HG03521 (cell line): ENCODE results near the gene NPLOC4.

Source experiments
- ATAC-seq: cut with Tn5 transposase; IDR thresholded peaks from one replicate; pipeline ENCODE4 v1.9.1; 2021; ENCODE audit warnings: mild to moderate bottlenecking, moderate library complexity; ENCODE audit not compliant: unreplicated experiment

The NPLOC4 gene

GRCh38 chr17:81549826-81550225 lies 87.1 kb downstream of the NPLOC4 start:
- ATAC-seq = no peak

GRCh38 chr17:81549031-81549557 lies 87.8 kb downstream of the NPLOC4 start:
- no peak for ATAC-seq

GRCh38 chr17:81547614-81547982 lies 89.3 kb downstream of the NPLOC4 start:
- no peak for ATAC-seq

GRCh38 chr17:81546906-81547613 lies 89.9 kb downstream of the NPLOC4 start:
- no peak for ATAC-seq

GRCh38 chr17:81545160-81545949 lies 91.6 kb downstream of the NPLOC4 start:
- no peak for ATAC-seq

GRCh38 chr17:81544281-81544974 lies 92.5 kb downstream of the NPLOC4 start:
- ATAC-seq = no peak

GRCh38 chr17:81543756-81544155 lies 93.2 kb downstream of the NPLOC4 start:
- no peak for ATAC-seq

- no peak for ATAC-seq
Observed at GRCh38 chr17:81543339-81543675, 93.6 kb downstream of the NPLOC4 start.

GRCh38 chr17:81542431-81543338 lies 94.2 kb downstream of the NPLOC4 start:
- no peak for ATAC-seq

- no peak for ATAC-seq
Observed at GRCh38 chr17:81541123-81541522, 95.8 kb downstream of the NPLOC4 start.

GRCh38 chr17:81540676-81541027 lies 96.3 kb downstream of the NPLOC4 start:
- ATAC-seq = no peak

GRCh38 chr17:81539961-81540675 lies 96.8 kb downstream of the NPLOC4 start:
- no peak for ATAC-seq

- no peak for ATAC-seq
Observed at GRCh38 chr17:81539571-81539900, 97.4 kb downstream of the NPLOC4 start.

GRCh38 chr17:81538651-81539570 lies 98.0 kb downstream of the NPLOC4 start:
- ATAC-seq = no peak

GRCh38 chr17:81537856-81538555 lies 98.9 kb downstream of the NPLOC4 start:
- ATAC-seq = no peak

- ATAC-seq = no peak
Observed at GRCh38 chr17:81537343-81537855, 99.5 kb downstream of the NPLOC4 start.

- no peak for ATAC-seq
Observed at GRCh38 chr17:81536299-81537290, 100.3 kb downstream of the NPLOC4 start.
